ENCODE results near the gene MAP1LC3B2. TPM values are rescaled to one million over a fixed set of nuclear protein-coding genes. Genes with fewer than 3 reads are reported as not detected.

The MAP1LC3B2 gene
- total RNA-seq, 1 experiment from 2014 or later = 1.5 TPM

DNA sequence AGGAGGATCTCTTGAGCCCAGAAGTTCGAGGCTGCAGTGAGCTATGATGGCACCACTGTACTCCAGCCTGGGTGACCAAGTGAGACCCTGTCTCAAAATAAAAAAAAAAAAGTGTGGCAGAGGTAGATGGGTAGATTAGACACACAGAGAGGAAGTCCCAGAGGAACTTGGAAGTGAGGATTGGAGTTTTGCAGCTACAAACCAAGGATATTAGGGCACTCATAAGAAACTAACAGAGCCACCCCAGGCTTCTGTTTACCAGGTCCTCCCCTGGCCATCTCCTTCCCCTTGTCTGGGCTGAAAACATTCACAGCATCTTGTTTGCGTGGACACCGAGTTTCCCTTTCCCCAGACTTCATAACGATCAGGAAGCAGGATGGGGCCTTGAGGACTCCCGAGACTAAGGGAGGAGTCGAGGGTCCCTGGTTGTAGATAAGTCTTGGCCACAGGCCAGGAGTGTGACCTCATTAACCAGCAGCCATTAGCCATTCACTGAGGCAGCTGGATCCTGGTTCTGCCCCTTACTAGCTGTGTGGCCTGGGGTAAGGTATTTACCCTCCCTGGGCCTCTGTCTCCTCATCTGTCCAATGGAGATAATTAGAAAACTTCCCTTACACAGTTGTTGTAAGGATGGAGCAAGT lies 2.1 kb downstream of the MAP1LC3B2 start:
- H2BK120ac ChIP-seq (ENCODE audit: low read depth, low read length, poor library complexity, severe bottlenecking) = no peak overlapping the region
- no peak overlapping the region for H4K8ac ChIP-seq (replicated peaks; ENCODE audit: insufficient read length, low read depth, low read length)
- no peak overlapping the region for H2BK5ac ChIP-seq (ENCODE audit: insufficient read length, low read length)
- Mint-ChIP-seq H3K4me1 (peaks cover 11 to 15% of the 10 kb centered on the region in 2 experiments), H3K9me3 (peaks cover 16 to 17% of the 10 kb centered on the region in 2 experiments), H3K4me3 (no peak overlapping the region), H3K36me3 (ENCODE audit: insufficient read depth in 1 of 3, low read depth in 3 of 3) (peaks cover 3 to 23% (median 3%) of the 10 kb centered on the region in 3 experiments; a peak in 6 of 7 replicates), H3K27me3 (ENCODE audit: low read depth) (peaks cover 2% of the 10 kb centered on the region; the same call in 1 of the 2 replicates), H3K27ac (no peak overlapping the region)
- no peak overlapping the region for H2AFZ ChIP-seq (ENCODE audit: low read length)
- no peaks in the 10 kb centered on the region for H3K23me2 ChIP-seq (ENCODE audit: insufficient read length, low read depth, low read length, poor library complexity, severe bottlenecking)
- no peak overlapping the region for H4K5ac ChIP-seq (ENCODE audit: insufficient read length, low read depth, low read length)
- no peaks in the 10 kb centered on the region for H3K79me2 ChIP-seq (ENCODE audit: insufficient read depth, low read length)
- TF ChIP-seq, protein P1, sequence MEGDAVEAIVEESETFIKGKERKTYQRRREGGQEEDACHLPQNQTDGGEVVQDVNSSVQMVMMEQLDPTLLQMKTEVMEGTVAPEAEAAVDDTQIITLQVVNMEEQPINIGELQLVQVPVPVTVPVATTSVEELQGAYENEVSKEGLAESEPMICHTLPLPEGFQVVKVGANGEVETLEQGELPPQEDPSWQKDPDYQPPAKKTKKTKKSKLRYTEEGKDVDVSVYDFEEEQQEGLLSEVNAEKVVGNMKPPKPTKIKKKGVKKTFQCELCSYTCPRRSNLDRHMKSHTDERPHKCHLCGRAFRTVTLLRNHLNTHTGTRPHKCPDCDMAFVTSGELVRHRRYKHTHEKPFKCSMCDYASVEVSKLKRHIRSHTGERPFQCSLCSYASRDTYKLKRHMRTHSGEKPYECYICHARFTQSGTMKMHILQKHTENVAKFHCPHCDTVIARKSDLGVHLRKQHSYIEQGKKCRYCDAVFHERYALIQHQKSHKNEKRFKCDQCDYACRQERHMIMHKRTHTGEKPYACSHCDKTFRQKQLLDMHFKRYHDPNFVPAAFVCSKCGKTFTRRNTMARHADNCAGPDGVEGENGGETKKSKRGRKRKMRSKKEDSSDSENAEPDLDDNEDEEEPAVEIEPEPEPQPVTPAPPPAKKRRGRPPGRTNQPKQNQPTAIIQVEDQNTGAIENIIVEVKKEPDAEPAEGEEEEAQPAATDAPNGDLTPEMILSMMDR (conservative IDR thresholded peaks at IDR 0.05) = no peak
- no peak overlapping the region for H2AK5ac ChIP-seq (ENCODE audit: insufficient read length, low read length)
- no peaks in the 10 kb centered on the region for H3K79me1 ChIP-seq (ENCODE audit: insufficient read depth, low read depth, low read length, poor library complexity, severe bottlenecking)
- H3K27ac ChIP-seq (ENCODE audit: insufficient read length, low read depth, low read length) = no peak overlapping the region
- H3K4ac ChIP-seq (ENCODE audit: low read depth, low read length) = no peak overlapping the region
- no peak overlapping the region for H2BK12ac ChIP-seq (ENCODE audit: insufficient read length, low read depth, low read length)
- H2BK20ac ChIP-seq (ENCODE audit: low read depth, low read length, poor library complexity, severe bottlenecking) = no peak overlapping the region
- H4K91ac ChIP-seq (ENCODE audit: insufficient read length, low read depth, low read length) = no peak overlapping the region
- no peaks in the 10 kb centered on the region for H4K20me1 ChIP-seq (ENCODE audit: control insufficient read depth, insufficient read depth, insufficient read length)
- no peaks in the 10 kb centered on the region for H3K9me3 ChIP-seq (ENCODE audit: control insufficient read depth, low read depth, low read length)
- no peak overlapping the region for H3T11ph ChIP-seq (ENCODE audit: low read length)
- no peaks in the 10 kb centered on the region; the same call in 1 of the 2 replicates for H3K4me1 ChIP-seq (ENCODE audit: insufficient read depth, low read length)
- H3K27me3 ChIP-seq (ENCODE audit: insufficient read depth, low read length) = no peaks in the 10 kb centered on the region
- no peak overlapping the region for H2BK15ac ChIP-seq (ENCODE audit: low read depth, low read length)
- H3K18ac ChIP-seq (ENCODE audit: insufficient read length, low read depth, low read length) = no peak overlapping the region
- DNase-seq = no peak
- WGBS (ENCODE audit: extremely low coverage, insufficient read length, low lambda C conversion rate) = no CpG with 5 or more reads among the region's 6 CpGs
- H3K4me2 ChIP-seq (ENCODE audit: insufficient read depth, insufficient read length, low read length) = no peak overlapping the region
- no peak overlapping the region for H3K9ac ChIP-seq (ENCODE audit: extremely low read depth, insufficient read length, low read length)
- no peak overlapping the region for H3K56ac ChIP-seq (ENCODE audit: insufficient read length, low read depth, low read length)
- no peak overlapping the region for H3K23ac ChIP-seq (ENCODE audit: insufficient read length, low read depth, low read length)
- no peak overlapping the region for H3K14ac ChIP-seq (ENCODE audit: insufficient read depth, low read length)
